Right lung (tissue), 5 donors: ENCODE data around the gene CEP78. TPM values are rescaled to one million over a fixed set of nuclear protein-coding genes. Genes with fewer than 3 reads are reported as not detected.

ENCODE experiments used
- DNase-seq, 2 donors: peaks; one replicate each; pipeline ENCODE4 v3.0.0-alpha.2; 2013
- polyA plus RNA-seq, 5 donors: library from polyadenylated mRNA; unstranded; fragments of 120-200 nt; gene quantifications; one replicate each; pipeline versions ENCODE4 v1.2.1 to v1.2.3, GENCODE V29; 2013; ENCODE audit warnings: inconsistent platforms in 1 of 5, low replicate concordance in 1 of 5; ENCODE audit not compliant: insufficient read length in 5 of 5, insufficient read depth in 1 of 5

CEP78 gene
- polyA plus RNA-seq, 5 donors: 26.3 to 49.7 (median 40.8) TPM

DNA sequence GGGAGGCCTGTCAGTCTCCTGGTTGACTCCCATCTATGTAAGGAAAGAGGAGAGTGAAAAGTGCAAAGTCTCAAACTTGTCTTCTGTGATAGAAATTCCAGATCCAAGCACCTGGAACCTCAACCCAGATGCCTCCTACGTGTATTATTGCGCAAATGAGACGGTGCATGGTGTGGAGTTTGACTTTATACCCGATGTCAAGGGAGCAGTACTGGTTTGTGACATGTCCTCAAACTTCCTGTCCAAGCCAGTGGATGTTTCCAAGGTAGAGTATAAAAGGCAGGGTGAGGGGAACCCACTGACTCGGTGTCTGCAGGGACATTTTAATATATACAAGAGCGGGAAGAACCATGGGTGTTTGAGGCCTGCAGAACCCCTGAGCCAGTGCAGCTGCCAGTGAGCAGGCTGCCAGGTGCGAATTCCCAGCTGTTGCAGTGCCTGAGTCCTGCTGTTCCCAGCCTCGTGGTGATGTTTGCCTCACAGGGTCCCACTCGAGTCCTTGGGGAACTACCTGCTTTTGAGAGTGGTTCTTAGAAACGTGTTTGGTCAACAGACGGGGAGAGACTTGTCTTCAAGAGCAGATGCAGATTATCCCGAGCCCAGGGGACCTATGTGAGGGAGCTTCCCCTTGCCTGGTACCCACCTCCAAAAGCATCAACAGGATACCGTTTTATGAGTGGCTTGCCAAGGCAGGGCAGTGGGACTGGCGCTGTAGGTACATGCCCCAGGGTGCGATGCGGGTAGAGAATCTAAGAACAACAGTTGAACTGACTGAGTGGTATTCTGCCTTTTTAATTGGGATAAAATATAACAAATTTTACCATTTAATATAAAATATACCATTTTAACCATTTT, 70.6 kb downstream of the CEP78 start:
- no peak for DNase-seq

DNA sequence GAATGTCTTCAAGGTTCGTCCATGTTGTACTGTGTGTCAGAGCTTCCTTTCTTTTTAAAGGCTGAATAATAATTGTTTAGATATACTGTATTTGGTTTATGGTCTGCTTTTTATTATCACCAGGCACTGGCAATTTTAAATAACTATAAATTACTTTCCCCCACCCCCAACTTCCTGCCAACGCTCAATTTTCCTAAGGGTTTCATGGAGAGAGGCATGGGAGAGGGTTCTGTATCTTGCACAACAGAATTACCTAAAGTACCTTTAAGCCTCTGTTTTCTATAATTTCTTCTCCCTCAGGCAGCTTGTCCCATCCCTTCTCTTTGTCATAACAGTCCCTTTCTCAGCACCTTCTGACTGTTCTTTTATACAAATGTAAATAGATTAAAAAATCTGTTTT, 71.5 kb downstream of the CEP78 start:
- no peak for DNase-seq

DNA sequence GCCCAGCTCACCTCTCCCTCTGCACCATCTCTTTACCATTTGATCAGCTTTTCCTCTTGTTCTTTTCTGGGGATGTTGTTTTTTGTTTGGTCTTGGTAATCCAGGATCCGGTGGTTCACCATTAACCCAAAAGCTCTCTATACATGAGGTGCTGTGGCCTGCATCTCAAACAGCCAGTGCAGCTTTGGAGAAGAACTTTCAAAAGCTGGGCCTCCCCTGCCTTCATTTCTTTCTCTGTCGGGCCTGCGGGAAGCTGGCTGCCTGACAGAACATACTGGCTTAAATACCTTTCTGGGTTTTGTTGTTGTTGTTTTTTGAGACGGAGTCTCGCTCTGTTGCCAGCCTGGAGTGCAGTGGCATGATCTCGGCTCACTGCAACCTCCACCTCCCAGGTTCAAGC, 73.2 kb downstream of the CEP78 start:
- no peak for DNase-seq

DNA sequence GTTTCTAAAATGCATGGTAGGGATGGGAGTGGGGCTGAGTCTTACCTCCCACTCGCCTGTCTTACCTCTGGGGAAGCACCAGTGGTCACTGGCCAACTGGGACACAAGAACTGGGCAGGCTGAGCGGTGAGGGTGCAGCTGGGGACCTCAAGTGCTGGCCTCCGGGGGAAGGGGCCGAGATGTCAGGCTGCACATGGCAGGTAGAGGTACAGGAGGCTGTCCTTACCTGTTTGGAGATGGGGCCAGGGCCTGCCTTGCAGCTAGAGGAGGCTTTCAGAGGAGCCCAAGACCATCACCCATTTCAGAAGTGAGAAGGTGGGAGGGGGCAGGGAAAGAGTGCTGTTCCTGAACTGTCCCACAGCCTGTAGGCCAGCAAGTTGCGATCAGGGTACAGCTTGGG, 75.2 kb downstream of the CEP78 start:
- DNase-seq: no peak

DNA sequence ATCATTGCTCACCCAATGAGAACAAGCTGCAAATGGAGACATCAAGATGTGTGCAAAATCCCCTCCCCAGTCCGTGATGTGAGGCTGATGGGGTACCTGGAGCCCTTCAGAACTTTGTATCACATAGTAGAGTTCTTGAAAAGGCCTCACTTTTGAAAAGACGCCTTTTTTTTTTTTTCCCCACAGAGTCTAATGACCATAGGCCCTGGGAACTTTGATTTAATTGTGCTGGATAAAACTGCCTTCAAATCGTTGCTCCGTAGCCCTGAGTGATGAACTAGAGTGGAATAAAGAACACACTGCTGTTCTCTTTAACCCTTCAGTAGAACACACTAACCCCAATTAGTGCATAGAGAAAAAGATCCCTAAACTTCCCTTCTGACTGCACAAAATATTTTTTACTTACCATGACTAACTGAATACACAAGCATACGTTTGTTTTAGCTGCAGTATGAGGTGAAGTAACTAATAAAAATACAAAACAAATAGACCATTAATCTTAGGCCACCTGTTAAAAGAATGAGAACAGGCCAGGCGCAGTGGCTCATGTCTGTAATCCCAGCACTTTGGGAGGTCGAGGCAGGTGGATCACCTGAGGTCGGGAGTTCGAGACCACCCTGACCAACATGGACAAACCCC, 76.1 kb downstream of the CEP78 start:
- DNase-seq: no peak

DNA sequence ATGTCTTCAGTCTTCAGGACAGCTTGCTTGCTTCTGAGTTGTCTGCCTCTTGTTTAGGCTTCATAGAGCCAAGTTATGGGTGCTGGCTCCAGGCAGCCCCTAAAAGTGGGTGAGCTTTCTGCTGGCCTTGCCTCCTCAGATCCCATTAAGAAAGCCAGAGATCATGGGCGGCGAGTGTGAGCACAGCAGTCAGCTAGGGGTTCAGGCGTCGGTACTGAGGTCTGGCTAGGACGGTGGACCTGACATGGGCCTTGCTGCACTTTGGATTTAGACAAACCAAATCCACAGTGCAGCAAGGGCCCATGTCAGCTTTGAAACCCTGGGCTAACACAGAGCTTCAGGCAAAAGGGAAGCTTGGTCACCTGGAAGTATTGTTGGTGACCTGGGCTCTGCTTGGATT, 78.7 kb downstream of the CEP78 start:
- DNase-seq: no peak

DNA sequence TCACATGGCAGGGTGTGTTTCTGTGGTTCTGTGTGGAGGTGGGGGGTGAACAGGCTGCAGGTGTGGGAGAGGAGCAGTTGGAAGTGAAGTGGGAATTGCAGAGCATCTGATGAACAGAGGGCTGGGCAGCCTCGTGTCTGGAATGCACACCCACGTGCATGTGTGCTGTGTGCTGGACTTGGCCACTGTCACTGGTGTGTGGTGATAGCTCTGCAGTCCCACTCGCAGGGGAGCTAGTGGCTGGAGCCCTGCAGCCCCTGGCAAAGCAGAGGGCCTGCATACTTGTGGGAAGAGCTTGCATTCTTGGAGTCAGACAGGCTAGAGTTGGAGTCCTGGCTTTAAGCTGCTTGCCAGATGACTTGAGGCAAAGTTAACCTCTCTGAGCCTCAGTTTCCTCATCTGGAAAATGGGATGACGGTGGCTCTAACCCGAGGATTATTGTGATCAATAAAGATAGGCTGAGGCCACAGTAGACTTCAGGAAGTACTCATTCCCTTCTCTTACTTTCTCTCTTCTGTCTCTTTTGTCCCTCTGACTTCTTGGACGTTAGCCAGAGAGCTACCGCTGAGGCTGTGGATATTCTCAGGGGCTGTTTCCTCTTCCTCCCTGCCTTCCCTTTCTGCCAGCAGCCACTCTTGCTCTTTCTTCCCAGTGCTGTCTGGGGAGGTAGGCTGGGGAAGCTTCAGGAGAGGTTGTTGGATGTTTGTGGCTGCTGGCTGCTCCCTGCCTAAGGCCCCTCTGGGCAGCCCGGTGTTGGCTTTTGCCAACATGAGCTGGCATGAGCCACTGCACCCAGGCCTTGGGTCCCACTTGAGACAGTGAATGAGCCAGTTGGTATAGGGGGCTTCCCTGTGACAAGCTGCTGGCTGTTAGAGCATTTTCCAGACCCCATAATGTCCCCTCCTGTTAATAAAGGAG, 79.3 kb downstream of the CEP78 start:
- no peak for DNase-seq

DNA sequence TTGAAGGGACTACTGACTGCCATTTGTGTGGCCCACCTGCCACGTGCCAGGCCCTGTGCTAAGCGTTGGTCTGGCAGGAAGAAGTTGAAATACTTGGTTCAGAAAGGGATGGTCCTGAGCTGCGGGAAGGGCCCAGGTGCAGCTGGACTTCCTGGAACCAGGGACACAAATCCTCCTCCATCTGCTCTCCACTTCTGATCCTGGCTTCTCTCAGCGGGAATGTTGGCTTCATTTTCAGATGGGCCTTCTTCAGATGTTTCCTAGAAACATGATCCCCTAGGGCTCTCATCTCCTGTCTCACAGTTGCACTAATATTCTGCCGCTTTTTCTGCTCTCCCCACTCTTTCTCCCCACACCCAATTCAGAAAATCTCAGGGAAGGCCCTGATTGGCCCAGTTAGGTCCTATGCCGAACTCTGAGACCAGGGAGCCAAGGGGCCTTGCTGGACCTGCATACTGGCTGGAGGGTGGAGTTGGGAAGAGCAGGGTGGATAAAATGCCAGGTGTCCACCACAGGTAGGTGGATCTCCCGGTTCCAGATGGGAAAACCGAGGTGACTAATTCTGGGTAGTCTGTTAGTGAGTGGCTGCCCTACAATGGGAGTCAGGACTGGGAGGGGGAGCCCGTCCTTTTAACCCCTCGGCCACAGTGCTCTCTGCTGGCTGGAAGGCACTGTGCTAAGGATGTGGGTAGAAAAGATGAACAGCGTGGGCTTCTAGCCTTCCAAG, 80.5 kb downstream of the CEP78 start:
- no peak for DNase-seq

DNA sequence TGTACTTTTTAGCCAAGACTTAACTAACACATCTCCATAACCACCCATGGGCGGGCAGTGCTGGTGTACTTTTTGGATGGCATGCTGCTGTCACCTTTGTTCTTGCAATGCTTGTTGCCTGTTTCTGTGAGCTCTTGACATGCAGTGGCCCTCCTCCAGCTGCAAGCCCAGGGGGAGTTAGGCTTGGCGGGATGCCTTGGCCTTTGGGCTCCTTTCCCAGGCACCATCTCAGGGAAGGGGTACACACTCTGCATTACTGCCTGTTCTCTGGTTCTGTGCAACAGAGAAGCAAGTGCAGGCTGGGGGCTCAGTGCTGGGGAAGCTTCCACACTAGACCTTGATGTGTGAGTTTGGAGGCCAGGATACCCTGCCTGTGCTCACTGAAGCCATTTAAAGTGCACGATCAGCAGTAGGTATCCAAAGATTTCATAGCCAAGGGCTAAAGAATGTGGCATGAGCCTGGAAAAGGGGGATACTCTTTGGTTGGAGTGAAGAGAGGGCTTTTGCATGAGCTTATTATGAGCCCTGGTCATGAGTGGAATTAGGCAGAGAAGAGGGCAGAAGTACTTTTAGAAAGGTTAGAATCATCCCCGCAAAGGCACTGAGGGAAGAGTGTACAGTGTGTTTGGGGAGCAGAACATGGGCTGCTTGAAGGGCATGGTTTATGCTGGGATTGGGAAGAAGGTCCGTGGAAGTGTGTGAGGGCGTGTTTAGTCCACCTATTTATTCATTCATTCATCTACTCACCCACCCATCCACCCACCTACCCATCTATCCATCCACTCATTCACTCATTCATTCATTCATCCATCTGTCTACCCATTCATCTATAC, 83.5 kb downstream of the CEP78 start:
- no peak for DNase-seq

DNA sequence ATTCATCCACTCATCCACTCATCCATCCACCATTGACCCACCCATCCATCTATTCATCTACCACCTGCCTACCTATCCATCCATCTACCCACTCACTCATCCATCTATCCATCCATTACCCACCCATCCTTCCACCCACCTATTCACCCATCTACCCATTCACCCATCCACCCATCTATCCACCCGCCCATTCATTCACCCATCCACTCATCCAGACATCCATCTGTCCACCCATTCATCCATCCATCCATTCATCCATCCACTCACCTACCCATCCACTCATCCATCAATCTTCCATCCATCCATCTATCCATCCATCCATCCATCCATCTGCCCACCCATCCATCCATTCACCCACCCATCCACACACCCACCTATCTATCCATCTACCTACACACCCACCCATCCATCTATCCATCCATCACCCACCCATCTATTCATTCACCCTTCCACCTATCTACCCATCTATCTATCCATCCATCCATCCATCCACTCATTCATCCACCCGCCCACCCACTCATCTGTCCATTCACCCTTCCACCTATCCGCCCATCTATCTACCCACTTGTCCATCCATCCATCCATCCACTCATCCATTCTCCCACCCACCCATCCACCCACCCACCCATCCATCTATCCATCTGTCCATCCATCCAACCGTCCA, 84.3 kb downstream of the CEP78 start:
- DNase-seq: no peak

DNA sequence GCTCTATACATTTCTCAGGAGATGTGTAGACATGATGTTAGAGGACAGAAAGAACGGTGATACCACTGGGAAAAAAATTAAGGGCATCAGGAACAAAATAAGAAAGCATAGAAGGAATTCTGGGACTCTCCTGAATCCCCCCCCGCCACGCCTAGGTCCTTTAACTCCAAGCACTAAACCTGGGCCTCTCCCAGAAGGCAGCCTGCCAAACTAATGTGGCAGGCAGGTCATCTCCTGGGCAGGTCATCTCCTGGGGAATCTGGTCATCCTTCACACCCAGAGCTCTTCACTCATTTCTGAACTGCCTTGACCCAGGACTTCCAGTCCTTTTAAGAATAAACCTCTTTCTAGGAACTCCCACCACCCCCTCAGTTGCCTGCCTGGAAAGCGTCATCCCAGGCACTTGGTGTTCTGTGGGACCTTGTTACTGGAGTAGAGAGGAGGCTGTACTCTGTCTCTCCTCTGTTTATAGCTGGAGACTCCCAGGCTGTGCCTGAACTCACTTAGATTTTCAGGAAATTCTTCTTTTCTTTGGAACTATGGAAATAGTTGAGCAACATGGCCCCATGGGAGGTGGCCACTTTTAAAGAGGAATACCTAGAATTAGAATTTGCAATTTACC, 85.1 kb downstream of the CEP78 start:
- DNase-seq: no peak

DNA sequence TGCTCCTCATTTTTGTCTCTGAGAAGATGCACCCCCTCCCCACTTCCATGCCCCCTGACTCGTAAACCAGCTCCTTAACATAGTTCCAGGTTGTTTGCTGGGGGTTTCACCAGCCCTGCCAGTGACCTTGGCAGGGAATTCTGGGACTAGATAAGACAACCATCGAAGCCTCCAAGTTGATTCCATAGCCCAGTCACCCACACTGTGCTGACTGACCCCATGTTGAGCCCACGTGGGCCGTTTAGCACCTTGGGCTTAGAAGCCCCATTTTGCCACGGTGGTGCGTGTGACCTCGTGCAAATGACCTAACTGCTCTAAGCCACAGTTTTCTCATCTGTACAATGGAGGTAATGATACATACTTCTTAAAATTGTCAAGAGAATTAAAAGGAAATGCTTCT, 85.6 kb downstream of the CEP78 start:
- no peak for DNase-seq

DNA sequence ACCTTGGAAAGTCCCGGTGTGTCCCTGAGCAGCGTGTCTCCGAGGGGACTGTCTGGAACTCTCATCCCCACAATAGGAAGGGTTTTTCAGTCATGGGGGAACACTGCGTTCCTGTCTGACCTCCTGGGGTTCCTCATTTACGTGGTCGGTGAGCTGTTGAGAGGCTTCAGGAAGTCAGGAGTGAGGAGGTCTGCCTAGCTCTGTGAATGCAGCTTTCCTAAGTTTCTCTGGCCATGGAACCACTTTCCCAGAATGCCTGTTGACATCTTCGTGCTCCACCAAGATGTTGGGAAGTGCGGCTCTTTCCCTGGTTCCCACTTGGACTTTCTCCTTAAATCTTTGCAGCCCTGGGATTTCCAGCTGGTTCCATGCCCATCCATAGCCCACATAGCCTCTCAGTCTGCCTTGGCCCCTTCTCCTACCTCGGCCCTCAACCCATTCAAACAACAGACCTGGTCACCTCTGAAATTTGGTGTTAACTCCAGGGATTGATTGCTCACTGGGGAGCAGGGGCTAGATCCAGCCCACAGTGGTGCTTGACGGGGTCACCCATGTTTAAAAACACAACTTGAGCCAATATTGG, 88.3 kb downstream of the CEP78 start:
- no peak for DNase-seq

DNA sequence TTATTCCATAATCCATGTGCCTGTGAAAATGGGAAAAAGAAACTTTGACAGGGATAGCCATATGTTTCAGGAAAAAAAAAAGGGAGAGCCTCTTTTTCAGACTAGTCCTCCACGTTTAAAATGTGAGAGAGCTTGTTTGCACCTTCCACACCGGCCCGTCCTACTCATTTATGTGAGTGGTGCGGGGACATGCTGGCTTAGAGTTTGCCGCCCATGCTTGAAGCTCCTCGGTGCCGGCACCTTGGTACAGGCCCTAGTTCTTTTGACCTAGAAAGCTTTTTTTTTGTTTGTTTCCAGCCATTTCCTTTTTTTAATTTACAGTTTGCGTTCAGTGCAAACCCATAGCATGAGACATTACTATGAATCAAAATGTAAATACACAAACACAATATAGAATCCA, 88.8 kb downstream of the CEP78 start:
- no peak for DNase-seq

DNA sequence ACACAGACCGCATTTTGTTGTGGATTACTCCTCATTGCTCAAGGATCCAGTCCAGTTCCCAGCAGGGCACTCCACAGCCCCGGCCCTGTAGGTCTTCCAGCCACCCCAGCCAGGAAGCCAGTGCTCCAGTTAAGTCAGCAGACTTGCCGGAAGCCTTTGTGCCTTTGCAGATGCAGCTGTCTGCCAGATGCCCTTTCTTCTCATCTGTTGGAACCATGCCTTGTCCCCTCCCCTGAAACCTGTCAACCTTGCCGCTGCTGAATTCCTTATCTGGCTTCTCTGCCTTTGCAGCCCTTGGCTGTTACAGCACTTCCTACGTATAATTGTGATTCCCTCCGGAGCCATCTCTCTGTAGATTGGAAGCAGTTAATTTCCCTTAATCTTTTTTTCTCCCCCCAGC, 89.5 kb downstream of the CEP78 start:
- peak; percentile 2 to 3 for DNase-seq

DNA sequence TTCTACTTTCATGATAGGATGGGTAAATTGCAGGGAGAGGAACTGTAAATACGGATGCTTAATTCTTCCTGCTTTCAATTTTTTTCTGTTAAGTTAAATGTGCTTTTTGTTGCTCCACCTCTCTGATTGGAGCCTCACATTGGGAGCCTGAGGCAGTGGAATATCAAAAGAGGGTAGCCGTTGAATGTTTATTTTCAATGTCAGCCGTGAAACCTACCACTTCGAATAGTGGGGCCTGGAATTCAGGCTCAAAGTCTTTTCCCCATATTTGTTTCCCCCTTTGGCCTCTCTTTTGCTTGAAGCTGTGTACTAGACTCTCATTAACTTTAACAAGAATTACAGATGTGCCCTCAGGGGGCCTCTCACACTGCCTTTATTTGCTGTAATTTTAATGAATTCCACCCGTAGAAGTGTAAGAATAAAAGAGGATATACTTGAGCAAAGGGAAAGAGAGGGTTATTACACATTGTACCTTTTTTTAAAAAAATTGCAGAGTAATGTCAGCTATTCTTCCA, 90.0 kb downstream of the CEP78 start:
- DNase-seq: no peak

DNA sequence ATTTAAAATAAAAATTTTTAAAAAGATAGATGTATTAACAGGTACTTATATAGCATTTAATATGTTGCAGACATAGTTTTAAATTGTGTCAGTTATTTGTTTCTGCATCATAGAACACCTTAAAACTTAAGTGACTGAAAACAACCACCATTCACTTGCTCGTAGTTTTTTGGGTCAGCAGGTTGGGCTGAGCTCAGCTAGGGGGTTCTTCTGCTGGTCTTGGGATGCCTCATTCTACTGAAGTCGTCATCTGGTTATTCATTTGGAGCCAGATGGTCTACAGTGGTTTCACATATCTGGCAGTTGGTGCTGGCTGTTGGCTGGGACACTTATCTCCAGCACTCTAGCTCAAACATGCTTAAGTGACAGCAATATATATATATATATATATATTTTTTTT, 90.7 kb downstream of the CEP78 start:
- DNase-seq: no peak
